GM19238 (cell line): Measurements from ENCODE around the gene KIAA1549.

Experiments
- DNase-seq: peaks from one replicate; pipeline ENCODE4 v3.0.0; 2011; ENCODE audit warnings: low spot score; ENCODE audit not compliant: insufficient read length

Gene KIAA1549

GRCh38 chr7:138907850-138908249 is 73.3 kb downstream of the KIAA1549 start:
- DNase-seq = no peak

GRCh38 chr7:138907201-138907847 is 73.9 kb downstream of the KIAA1549 start:
- DNase-seq = no peak

DNA sequence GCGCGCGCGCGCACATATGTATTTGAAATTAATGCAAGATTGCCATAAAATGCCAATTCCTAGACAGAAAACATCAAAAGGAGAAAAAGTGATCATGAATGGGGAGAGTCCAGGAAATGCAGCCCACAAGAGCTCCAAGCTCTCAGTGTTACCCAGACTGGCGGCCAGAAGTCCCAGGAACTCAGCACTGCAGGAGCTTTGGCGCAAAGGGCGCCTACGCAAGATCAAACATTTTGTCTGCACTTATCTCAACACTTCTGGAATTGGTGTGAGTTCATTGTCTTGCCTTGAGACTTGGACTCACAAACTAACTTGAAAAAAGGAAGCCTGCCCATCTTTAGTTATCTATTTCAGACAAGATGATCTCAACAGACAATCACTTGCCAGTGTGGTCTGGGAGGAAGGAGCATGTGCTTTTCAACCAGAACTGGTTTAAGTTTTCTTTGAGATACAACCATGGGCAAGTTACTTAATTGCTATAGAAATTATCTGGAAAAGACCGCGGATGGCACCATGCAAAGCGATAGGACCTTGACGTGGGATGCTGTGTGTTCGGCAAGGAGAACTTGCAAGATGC is 77.2 kb downstream of the KIAA1549 start:
- DNase-seq = no peak

GRCh38 chr7:138903186-138903820 is 77.9 kb downstream of the KIAA1549 start:
- no peak for DNase-seq

GRCh38 chr7:138902161-138902560 is 79.0 kb downstream of the KIAA1549 start:
- DNase-seq = no peak

DNA sequence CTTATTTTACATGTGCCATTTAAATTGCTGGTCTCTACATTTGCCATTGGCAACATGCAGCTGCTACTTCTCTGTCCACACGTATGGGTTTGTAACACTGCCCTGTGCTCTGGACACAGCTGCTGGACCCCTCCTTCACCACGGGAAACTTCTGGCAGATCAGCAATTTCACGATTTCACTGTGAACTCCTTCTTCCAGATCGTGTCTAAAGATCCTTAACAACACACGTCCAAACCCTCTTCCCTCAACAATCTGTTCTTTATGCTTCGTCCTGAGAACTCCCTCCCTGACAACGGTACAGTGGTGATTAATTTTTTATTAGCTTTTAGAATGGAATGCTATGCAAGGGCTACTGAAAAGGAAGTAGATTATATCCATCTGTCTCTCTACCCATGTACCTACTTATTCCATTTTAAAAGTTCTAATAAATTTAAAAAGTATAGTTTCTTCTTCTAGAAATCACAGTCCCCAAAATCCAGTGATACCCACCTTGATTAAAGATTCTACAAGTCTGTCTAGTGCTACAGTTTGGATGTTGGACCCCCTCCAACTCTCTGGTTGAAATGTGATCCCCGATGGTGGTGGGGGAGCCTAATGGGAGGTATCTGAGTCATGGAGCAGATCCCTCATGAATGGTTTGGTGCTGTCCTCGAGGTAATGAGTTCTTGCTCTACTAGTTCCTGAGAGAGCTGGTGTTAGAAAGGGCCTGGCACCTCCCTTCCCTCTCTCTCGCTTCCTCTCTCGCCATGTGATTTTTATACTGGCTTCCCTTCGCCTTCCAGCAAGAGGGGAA is 81.0 kb downstream of the KIAA1549 start:
- no peak for DNase-seq

- DNase-seq = no peak
These were observed 82.4 kb downstream of the KIAA1549 start for GRCh38 chr7:138898802-138899201.

GRCh38 chr7:138898255-138898654 is 82.9 kb downstream of the KIAA1549 start:
- no peak for DNase-seq

- DNase-seq = no peak
These were observed 85.5 kb downstream of the KIAA1549 start for GRCh38 chr7:138895679-138896078.

GRCh38 chr7:138893258-138893657 is 87.9 kb downstream of the KIAA1549 start:
- no peak for DNase-seq

GRCh38 chr7:138892812-138893211 is 88.4 kb downstream of the KIAA1549 start:
- no peak for DNase-seq

- DNase-seq = no peak
These were observed 89.1 kb downstream of the KIAA1549 start for GRCh38 chr7:138892006-138892630.

GRCh38 chr7:138891446-138891810 is 89.8 kb downstream of the KIAA1549 start:
- DNase-seq = no peak

GRCh38 chr7:138890499-138891445 is 90.4 kb downstream of the KIAA1549 start:
- no peak for DNase-seq

DNA sequence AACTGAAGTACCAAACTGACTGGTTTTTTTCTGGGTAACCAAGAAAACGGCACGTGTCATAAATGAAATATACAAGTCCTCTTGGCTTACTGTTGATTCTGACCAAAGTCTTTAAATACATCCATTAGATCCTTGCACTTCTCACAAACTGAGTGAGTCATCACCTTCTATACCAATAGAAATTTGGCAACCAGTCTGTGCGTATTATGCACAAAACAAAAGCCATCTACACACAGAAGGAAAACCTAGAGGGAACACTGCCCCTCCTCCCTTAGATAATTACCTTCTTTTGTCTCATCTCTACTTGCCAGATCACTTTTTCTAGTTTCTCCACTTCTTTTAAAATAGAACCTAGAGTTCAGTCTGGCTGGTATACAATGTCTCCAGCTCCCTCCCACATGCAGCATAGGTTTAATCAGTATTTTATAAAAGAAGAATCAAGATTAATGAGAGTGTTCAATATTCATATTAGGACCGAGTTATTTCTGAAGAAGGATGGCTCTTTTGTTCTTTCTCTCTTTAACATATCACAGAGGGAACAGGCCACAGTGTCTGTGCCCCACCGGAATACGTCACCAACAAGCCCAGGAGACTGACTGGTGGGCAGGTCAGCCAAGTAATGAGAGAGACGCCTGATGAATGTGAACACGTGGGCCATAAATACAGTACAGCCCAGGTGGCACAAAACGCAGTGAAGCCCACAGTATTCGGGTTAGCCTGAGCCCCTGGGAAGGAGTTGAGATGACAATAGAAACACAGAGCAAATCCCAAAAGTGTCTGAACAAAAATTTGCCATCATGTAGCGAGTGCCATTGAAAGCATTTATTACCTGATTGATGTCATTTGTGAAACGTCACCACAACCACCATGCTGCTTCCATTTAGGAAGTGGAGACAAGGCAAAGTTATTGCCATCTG is 91.3 kb downstream of the KIAA1549 start:
- DNase-seq = no peak

GRCh38 chr7:138887872-138888656 is 93.1 kb downstream of the KIAA1549 start:
- DNase-seq = no peak

GRCh38 chr7:138887085-138887710 is 94.0 kb downstream of the KIAA1549 start:
- DNase-seq = no peak

DNA sequence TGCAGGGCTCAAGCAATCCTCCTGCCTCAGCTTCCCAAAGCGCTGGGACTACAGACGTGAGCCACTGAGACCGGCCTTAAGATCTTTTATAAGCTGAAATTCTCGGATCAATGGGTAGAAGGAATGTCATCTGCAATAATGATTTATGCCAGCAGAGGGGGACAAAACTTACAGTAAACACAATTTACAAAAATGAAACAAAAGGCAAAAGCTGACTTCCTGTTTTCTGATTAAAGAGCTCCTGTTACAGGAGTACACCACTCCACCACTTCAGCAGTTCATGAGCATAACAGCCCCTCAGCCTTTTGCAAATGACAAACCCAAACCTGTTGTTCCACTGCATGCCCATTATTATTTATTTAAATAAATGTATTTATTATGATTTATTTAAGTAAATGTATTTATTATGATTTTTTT is 94.7 kb downstream of the KIAA1549 start:
- DNase-seq = peak; percentile 45
